NT2/D1 (cell line): ENCODE results near the gene CRYAA.

Experiments used
- SUZ12 ChIP-seq: IDR thresholded peaks from 2 replicates; pipeline ENCODE4 v1.6.1; 2011; ENCODE audit not compliant: insufficient read length, insufficient read depth; ENCODE audit errors: extremely low read depth
- YY1 ChIP-seq: IDR thresholded peaks from 2 replicates; pipeline ENCODE4 v1.6.1; 2011; ENCODE audit not compliant: insufficient read length, insufficient read depth
- ZNF274 ChIP-seq: IDR thresholded peaks from 2 replicates; pipeline ENCODE4 v1.6.1; 2011; ENCODE audit warnings: mild to moderate bottlenecking, low read depth, low read length

DNA sequence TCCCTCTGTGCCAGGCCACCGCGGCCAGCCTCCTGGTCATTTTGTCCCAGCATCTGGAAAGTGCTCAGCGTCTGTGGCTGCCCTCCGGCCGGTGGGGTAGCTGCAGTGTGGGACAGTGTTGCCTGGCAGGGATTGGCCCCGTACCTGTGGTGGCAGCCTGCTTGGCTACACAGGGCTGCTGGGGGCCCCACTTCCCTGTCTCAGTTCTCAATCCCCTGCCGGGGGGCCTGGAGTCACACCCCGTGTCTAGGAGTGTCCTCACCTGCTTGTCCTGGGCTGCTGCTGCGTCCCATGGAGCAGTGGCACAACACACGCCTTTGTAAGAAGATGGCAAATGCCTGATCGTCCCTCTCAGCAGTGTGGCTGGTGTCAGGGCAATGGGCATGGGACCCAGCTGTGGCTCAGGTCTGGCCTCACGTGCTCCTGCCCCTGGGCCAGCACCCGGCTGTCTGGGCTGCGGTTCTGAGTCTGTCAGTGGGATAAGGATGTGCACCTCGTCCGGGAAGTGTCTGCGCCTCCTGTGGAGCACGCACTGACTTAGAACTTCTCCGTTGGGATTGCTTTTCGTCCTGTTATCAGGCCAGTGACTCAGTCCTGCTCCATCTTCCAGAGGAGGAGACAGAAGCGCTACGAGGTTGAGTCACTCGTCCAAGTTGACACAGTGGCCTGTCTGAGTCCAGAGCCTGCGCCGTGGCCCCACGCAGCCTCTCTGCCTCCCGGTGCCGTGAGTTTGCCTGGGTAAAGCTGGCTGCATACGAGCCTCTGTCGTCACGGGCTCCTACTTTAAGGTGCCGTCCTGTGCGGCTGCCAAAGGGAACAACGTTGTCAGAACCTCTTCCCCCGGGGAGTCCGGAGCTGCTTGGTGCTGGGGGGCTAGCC, 41.0 kb downstream of the CRYAA start:
- TF ChIP-seq SUZ12 (no peak), YY1 (no peak), ZNF274 (no peak)
